ENCODE results near the gene SLC34A1. TPM values are rescaled to one million over a fixed set of nuclear protein-coding genes. Genes with fewer than 3 reads are reported as not detected.
"Not testable (repeated sequence)": the region's sequence is repeated elsewhere in the genome, so short reads cannot be mapped to it uniquely, and the experiment has no call there.

Gene SLC34A1
- total RNA-seq, 1 experiment from 2014 or later = not detected

DNA sequence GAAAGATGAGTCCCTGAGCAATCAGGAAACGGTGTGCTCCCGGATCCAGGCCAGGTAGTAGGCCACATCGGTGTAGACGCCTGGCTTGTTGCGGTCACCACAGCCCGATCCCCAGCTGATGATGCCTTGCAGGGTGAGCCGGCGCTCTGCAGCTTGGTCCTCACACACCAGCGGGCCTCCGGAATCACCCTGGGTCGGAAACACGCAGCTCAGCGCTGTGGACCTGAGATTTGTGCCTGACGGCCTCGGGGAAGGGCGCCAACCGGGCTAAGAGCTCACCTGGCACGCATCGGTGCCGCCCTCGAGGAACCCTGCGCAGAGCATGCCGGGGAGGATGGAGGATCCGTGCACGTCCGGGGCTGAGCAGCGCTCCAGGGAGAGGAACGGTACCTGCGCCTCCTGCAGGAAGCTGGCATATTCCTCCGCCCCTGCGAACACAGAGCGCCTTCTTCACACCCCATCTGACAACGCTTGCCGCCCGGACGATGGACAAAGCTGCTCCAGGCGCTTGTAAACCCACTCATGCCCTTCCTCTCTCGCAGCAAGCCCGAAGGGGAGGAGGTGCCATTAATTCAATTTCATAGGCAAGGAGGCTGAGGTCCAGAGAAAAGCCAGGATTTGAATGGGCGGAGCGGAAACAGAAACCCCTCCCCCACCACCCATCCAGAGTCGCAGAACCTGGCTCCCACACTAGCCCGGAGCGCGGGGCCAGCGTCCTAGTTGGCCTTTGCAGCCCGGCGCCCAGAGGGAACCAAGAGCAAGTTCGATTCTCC lies 18.2 kb downstream of the SLC34A1 start:
- in situ Hi-C loops (cut with HindIII; ENCODE audit: low sequenced_read_pairs) = no loop called here
- DNase-seq (ENCODE audit: low spot score) = peak; percentile 55

DNA sequence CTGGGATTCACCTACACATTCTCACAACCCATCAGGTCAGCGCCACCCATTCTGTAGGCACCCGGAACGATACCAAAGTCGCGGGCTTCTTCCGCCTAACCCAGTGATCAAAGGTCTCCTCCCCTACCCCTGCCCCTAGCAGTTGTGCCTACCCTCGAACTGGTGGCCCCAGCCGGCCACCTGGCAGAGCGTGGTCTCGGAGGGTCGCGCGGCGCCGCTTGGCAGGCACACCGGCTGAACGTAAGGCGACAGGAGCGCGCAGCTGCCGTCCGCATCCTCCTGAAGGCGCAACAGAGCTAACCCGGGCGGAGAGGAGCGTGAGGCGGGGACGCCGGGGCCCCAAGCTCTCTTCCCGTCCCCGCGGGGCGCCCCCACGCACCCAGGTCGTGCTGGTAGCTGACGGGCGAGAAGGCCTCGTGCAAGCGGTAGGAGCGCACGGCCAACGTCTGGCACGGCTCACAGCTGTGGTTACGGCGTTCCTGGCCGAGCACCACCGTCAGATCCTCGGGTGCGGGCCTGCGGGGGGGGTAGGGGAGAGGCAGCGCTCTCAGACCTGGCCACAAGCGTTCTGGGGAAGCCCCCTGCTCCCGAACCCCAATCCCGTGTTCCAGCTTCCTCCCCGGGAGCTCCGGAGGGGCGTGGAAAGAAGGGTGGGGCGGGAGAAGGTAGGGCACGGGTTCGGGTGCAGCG lies 19.0 kb downstream of the SLC34A1 start:
- no peak for DNase-seq (ENCODE audit: low spot score)
- in situ Hi-C loops (cut with HindIII; ENCODE audit: low sequenced_read_pairs) = no loop called here

DNA sequence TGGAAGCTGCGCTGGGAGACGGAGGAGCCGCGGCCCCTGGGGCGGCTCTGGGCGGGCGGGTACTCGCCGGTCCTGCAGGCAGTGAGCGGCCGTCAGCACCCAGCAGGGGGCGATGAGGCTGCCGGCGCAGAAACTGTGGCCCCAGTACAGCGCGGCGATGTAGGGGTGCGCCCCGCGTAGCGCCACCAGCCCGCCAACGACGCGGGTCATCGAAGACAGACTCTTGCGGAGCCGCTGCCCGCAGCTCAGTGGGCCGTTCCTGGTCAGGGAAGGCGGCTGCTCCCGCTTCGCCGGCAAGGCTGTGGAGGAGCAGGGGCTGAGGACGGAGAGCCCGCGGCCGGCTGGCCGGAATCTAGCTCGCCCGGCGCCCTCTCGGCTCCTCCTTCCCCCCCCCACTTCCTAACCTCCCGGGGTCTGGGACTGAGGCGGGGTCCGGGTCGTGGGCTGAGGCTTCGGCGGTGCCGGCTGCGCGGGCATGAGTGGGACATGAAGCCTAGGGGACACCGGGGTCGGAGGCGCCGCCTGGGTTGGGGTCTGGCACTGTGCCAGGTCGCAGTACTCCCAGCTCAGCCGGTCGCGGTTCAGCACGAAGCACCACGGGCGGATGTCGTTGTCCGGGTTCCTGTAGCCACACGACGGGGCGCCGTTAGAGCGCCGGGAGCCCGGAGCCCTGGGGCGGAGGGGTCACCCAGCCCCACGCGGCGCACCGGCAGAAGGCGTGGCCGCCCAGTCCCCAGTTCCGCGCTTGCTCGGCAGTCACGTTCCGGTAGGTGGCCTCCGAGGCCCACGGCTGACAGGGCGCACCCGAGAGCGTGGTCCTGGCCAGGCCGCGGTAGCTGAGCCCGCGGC lies 19.8 kb downstream of the SLC34A1 start:
- in situ Hi-C loops (cut with HindIII; ENCODE audit: low sequenced_read_pairs) = no loop called here
- DNase-seq (ENCODE audit: low spot score) = peak; percentile 70

DNA sequence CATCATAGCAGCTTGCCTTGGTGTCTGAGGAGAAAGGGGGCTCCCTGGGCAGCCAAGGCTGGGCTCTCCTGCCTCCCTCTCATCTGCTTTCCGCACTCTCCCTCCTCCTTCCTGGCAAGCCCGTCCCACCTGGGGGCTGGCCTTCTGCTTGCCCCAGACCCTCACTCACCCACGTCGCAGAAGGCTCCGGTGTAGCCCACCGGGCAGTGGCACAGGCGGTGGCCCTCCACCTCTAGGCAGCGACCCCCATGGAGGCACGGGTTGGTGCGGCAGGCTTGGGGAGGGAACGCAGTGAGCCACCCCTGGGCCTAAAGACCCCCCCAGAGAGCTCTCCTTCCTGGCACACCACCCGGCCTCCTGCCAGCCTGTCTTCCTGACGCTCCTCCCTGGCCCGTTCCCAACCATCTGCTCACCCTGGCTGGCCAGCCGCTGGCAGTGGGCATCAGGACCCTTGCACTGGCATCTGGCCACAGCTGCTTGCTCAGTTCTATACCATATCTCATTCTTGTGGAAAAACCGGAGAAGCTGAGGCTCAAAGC lies 20.5 kb downstream of the SLC34A1 start:
- in situ Hi-C loops (cut with HindIII; ENCODE audit: low sequenced_read_pairs) = loop anchor here (5.0 kb wide), 1 partner anchor 43 kb away; the partner anchor contains the start of gene PRR7
- DNase-seq (ENCODE audit: low spot score) = no peak

DNA sequence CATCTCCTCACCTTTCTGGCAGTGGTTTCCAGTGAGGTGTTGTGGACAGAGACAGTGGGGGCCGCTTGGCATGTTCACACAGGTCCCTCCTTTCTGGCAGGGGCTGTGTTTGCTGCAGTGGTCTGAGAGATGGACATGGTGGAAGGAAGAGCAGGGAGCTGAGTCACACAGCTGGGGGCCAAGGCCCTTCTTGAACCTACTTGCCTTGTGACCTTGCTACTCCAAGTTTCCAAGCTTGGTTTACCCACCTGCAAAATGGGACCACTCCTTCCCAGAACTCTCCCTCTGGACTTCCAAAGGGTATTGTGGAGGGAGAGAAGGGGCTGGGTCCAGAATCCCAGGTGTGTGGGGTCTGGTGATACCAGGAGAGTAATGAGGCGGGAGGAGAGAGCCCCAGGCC lies 21.1 kb downstream of the SLC34A1 start:
- in situ Hi-C loops (cut with HindIII; ENCODE audit: low sequenced_read_pairs) = loop anchor here (5.0 kb wide), 1 partner anchor 42 kb away; the partner anchor contains the start of gene PRR7
- no peak for DNase-seq (ENCODE audit: low spot score)

DNA sequence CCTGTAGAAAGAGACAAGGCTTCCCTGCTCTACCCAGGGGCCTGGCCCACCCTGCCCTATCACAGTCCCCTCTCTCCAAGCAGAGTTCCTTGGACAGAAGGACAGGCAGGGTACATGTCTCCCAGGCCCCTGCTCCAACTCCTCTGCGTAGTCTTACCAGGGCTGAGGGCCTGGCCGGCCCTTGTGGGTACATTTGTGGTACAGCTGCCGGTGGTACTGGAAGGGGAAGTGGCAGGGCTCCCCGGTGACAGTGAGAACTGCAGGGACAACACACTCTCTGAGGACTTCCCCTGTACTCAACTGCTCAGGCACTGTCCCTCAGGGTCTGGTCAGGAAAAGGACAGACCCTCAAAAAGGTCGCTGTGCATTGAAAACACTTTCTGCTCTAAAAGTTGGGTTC lies 21.6 kb downstream of the SLC34A1 start:
- in situ Hi-C loops (cut with HindIII; ENCODE audit: low sequenced_read_pairs) = loop anchor here (5.0 kb wide), 1 partner anchor 41 kb away; the partner anchor contains the start of gene PRR7
- DNase-seq (ENCODE audit: low spot score) = no peak

DNA sequence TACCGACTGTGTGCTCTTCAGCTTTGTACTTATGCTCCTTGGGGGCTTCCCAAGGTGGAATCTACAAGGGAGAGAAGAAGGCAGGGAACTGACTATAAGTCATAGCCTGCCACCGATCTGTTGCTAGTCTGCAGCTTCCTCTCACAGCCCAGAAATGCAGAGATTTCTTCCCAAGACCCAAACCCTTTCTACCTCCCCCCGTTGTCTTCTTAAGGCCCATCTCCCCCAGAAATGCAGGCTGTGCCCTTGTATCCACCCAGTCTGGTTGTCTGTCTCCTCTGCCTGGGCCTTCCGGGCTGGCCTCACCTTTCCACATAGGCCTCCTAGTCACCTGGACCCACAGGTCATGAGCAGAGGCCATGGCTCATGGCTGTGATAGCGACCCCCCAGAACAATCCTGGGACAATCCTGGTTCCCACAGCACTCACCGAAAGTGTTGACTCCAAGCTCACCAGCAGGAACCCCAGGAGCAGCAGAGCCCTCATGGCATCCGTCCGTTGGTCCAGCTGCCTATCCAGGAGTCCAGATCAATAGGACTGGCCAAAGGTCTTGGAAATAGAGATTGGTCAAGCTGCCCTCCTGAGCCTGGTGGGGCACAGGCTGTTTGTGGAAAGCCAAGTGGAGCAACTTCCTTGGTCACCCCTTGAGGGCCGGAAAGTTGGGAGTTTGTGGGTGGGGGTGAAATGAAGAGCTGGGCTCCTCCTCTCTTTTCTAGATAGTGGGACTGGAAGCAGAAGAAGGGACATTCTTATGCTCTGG lies 25.0 kb downstream of the SLC34A1 start, which contains the start of gene F12:
TSS of gene F12 (minus strand) at position 522 of the 759 bp plus-strand sequence. CDS start at position 485, 37 bp downstream.
- DNase-seq (ENCODE audit: low spot score) = no peak
- in situ Hi-C loops (cut with HindIII; ENCODE audit: low sequenced_read_pairs) = loop anchor here (5.0 kb wide), 1 partner anchor 38 kb away; the partner anchor contains the start of gene PRR7

DNA sequence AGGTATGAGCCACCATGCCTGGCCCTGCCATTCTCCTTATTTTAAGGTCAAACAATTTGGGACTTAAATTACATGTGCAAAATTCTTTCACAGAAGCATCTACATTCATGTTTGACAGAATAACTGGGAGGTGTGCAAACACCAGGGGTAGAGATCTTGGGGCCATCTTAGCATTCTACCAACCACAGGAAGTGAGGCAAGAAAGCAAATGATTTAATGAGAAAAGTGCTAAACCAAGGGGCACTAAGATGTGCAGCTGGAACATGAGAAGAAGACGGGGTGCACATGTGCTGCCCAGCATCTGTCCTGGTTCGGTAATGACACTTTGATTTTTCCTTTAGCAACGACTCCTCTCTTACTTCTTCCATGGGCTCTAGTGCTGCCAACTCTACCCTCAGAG lies 26.3 kb downstream of the SLC34A1 start:
- in situ Hi-C loops (cut with HindIII; ENCODE audit: low sequenced_read_pairs) = no loop called here
- no peak for DNase-seq (ENCODE audit: low spot score)

DNA sequence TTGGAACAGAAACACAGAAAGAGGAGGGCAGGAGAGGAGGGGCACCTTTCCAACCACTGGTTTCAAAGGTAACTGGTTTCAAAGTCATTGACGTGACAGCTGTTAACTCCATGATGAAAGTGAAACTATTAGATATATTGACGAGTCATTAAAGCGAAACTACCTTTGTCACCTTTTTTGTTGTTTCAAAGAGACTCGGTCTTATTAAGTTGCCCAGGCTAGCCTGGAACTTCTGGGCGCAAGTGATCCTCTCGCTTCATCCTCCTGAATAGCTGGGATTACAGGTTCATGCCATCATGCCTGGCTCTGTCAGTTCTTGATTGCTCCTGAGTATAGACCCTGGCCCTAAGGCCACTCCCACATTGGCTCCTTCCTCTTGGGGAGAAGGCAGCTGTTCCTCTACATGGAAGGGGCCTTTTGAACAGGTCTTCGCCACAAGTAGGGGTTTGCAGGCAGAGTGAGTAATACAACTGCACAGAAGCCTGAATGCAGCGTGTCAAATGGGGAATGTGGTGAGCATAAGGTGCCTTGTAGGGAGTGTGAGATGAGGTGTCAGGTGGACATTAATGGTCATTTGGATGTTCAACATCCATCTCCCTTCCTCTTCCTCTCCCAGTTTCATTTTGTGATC lies 28.5 kb downstream of the SLC34A1 start:
- no peak for DNase-seq (ENCODE audit: low spot score)
- in situ Hi-C loops (cut with HindIII; ENCODE audit: low sequenced_read_pairs) = no loop called here

DNA sequence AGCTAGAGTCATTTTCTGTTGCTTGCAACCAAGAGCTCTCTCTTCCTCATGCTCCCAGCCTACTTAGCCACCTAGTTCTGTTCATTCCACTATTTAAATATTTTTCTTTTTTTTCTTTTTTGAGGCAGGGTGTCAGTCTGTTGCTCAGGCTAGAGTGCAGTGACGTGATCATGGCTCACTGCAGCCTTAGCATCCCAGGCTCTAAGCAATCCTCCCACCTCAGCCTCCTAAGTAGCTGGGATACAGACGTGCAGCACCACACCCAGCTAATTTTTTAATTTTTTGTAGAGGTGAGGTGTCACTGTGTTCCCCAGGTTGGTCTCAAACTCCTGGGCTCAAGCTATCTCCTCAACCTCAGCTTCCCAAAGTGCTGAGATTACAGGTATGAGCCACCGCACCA lies 30.2 kb downstream of the SLC34A1 start:
- DNase-seq (ENCODE audit: low spot score) = no peak
- in situ Hi-C loops (cut with HindIII; ENCODE audit: low sequenced_read_pairs) = no loop called here

DNA sequence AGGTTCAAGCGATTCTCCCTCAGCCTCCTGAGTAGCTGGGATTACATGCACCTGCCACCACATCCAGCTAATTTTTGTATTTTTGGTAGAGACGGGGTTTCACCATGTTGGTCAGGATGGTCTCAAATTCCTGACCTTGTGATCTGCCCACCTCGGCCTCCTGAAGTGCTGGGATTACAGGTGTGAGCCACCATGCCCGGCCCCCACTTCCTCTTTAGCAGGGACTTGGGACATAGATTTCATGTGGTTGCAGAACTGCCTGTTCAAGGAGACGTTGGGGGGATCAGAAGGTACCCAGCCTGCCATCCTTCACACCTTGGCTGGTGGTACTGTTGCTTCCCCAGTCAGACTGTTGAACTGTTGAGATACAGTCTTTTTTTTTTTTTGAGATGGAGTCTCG lies 32.8 kb downstream of the SLC34A1 start:
- DNase-seq (ENCODE audit: low spot score); in situ Hi-C loops (cut with HindIII; ENCODE audit: low sequenced_read_pairs): not testable (repeated sequence)

DNA sequence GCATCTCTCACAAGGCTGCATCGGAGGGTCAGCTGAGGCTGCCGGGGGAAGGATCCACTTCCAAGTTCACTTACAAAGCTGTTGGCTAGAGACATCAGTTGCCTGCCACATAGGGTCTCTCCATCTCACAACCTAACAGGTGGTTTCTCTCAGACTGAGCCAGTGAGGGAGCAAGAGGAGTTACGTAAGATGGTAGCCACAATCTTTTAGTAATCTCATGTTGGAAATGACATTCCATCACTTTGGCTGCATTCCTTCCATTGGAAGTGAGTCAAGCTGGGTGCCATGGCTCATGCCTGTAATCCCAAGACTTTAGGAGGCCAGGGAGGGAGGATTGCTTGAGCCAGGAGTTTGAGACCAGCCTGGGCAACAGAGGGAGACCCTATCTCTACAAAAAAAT lies 34.8 kb downstream of the SLC34A1 start:
- in situ Hi-C loops (cut with HindIII; ENCODE audit: low sequenced_read_pairs) = no loop called here
- DNase-seq (ENCODE audit: low spot score) = no peak

DNA sequence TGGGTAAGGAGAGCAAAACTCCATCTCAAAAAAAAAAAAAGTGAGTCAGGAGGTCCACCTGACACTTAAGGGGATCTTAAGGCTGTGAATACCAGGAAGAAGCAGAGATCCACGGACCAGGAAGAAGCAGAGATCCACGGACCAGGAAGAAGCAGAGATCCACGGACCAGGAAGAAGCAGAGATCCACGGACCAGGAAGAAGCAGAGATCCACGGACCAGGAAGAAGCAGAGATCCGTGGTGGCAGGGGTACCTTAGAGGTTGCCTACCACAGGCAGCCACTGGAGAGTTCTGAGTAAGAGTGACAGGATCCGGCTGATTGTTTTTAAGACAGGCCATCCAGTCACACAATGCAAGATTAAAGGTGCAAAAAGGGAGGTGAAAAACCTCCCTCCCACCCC lies 36.2 kb downstream of the SLC34A1 start:
- in situ Hi-C loops (cut with HindIII; ENCODE audit: low sequenced_read_pairs); DNase-seq (ENCODE audit: low spot score): not testable (repeated sequence)

DNA sequence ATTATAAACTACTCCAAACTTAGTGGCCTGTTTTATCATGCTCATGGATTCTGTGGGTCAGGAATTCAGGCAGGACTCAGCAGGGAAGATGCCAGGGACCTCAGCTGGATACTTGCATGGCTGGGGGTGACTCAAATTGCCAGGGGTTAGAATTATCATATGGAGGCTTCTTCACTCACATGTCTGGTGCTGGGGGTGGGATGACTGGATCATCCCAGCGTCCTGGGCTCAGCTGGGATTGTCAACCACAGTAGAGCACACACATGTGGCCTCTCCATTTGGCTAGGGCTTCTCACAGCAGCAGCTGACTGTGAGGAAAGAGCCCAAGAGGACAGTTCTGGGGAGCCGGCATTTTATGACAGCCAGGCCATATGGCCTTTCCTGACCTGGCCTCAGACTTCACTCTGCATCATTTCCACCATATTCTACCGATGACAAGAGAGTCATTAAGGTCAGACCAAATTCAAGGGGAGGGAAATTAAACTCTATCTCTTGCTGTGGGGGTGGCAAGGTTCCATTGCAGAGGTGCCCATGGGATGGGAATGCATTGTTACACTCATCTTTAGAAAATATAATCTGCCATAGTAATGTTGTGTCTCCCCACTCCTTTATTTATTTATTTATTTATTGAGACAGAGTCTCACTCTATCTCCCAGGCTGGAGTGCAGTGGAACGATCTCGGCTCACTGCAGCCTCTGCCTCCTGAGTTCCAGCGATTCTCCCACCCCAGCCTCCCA lies 37.0 kb downstream of the SLC34A1 start:
- in situ Hi-C loops (cut with HindIII; ENCODE audit: low sequenced_read_pairs) = no loop called here

DNA sequence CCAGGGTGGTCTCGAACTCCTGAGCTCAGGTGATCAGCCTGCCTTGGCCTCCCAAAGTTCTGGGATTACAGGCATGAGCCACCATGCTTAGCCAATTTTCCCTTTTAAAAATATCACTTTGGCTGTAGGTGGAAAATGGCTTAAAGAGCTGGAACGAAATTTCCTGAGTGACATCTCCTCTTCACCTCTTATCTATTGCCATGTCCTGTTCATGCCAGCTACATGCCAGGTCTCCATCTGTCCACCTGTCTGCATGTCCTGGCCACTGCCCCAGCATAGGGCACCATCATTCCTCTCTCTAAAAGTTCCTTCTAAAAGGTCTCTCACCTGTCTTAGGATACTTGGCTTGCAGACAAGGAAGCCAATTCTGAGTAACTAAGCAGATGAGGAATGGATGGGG lies 39.4 kb downstream of the SLC34A1 start:
- DNase-seq (ENCODE audit: low spot score) = peak; percentile 75
- in situ Hi-C loops (cut with HindIII; ENCODE audit: low sequenced_read_pairs) = no loop called here

More for the DNA sequence above, 37.0 kb downstream of the SLC34A1 start:
- DNase-seq (ENCODE audit: low spot score) = no peak

DNA sequence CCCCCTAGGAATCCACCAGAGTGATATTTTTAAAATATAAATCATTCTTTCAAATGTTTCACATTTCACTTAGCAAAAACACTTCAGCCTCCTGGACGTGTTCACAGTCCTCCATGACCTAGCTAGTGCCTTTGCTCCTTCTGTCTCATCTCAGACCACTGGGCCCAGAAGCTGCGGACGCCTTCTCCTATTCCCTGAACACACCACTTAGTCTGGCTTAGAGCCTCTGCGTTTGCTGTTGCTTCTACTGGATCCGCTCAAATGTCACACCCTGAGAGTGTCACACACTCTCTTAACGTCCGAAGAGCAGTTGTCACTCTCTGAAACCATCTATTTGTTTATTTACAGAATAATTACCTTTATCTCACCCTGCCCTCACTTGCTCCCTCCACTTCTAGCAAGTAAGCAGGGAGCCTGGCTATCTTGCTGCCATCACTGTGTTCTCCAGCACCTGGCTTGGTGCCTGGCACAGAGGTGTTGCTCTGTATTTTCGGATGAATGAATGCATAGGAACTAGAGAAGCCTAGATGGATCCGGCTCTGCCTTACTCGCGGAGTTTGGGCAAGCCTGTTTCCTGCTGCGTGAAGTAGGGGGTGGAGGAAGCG lies 41.1 kb downstream of the SLC34A1 start:
- peak; percentile 38 for DNase-seq (ENCODE audit: low spot score)

More for the DNA sequence above, 41.1 kb downstream of the SLC34A1 start:
- in situ Hi-C loops (cut with HindIII; ENCODE audit: low sequenced_read_pairs) = no loop called here

Data from G401 (cell line).